Ishikawa (cell line): ENCODE results near the gene ECT2L.

Source experiments
- CEBPB ChIP-seq: IDR thresholded peaks from 2 replicates; pipeline ENCODE4 v1.6.1; 2012
- CREB1 ChIP-seq: IDR thresholded peaks from 2 replicates; pipeline ENCODE4 v1.6.1; 2012; ENCODE audit warnings: low read depth
- EGR1 ChIP-seq: IDR thresholded peaks from 2 replicates; pipeline ENCODE4 v1.6.1; 2012
- EP300 ChIP-seq: IDR thresholded peaks from 2 replicates; pipeline ENCODE4 v1.6.1; 2012; ENCODE audit warnings: borderline replicate concordance
- FOXM1 ChIP-seq: IDR thresholded peaks from 2 replicates; pipeline ENCODE4 v1.6.1; 2012; ENCODE audit warnings: low read depth, borderline replicate concordance
- MAX ChIP-seq: IDR thresholded peaks from 2 replicates; pipeline ENCODE4 v1.6.1; 2012
- NFIC ChIP-seq: IDR thresholded peaks from 2 replicates; pipeline ENCODE4 v1.6.1; 2012
- RAD21 ChIP-seq: IDR thresholded peaks from 2 replicates; pipeline ENCODE4 v1.6.1; 2012; ENCODE audit warnings: low read depth
- REST ChIP-seq: IDR thresholded peaks from 2 replicates; pipeline ENCODE4 v1.6.1; 2012; ENCODE audit warnings: low read depth, mild to moderate bottlenecking
- TAF1 ChIP-seq: IDR thresholded peaks from 2 replicates; pipeline ENCODE4 v1.6.1; 2012; ENCODE audit warnings: low read depth, mild to moderate bottlenecking
- TCF12 ChIP-seq: IDR thresholded peaks from 2 replicates; pipeline ENCODE4 v1.6.1; 2012; ENCODE audit warnings: low read depth
- TEAD4 ChIP-seq: IDR thresholded peaks from 2 replicates; pipeline ENCODE4 v1.6.1; 2012
- USF1 ChIP-seq: IDR thresholded peaks from 2 replicates; pipeline ENCODE4 v1.6.1; 2012
- YY1 ChIP-seq: IDR thresholded peaks from 2 replicates; pipeline ENCODE4 v1.6.1; 2012; ENCODE audit warnings: low read depth
- ZBTB7A ChIP-seq: IDR thresholded peaks from 2 replicates; pipeline ENCODE4 v1.6.1; 2012; ENCODE audit warnings: low read depth

The ECT2L gene

GRCh38 chr6:138830248-138830647, 34.4 kb downstream of the ECT2L start:
- TF ChIP-seq CEBPB (no peak), TAF1 (no peak), MAX (no peak), TCF12 (no peak), FOXM1 (no peak), NFIC (no peak), YY1 (no peak), RAD21 (no peak), EP300 (no peak), ZBTB7A (no peak), TEAD4 (no peak), REST (no peak), USF1 (no peak), CREB1 (no peak), EGR1 (no peak)

- no peak for TF ChIP-seq FOXM1
- TF ChIP-seq ZBTB7A: no peak
- TF ChIP-seq CREB1: no peak
- TF ChIP-seq RAD21: no peak
- no peak for TF ChIP-seq MAX
- no peak for TF ChIP-seq TAF1
- TF ChIP-seq EGR1: no peak
- TF ChIP-seq REST: no peak
- TF ChIP-seq TCF12: no peak
Observed at GRCh38 chr6:138832182-138832581, 36.3 kb downstream of the ECT2L start.

- TF ChIP-seq NFIC (no peak), USF1 (no peak), CREB1 (no peak), ZBTB7A (no peak), TEAD4 (no peak), YY1 (no peak), TCF12 (no peak)
Observed at GRCh38 chr6:138833816-138834539, 38.1 kb downstream of the ECT2L start.

GRCh38 chr6:138837246-138837645, 41.4 kb downstream of the ECT2L start:
- TF ChIP-seq RAD21 (no peak), TAF1 (no peak), YY1 (no peak)

- TF ChIP-seq ZBTB7A (no peak), NFIC (peak; percentile 46; the same call in 1 of the 2 replicates), USF1 (no peak), CEBPB (no peak)
Observed at GRCh38 chr6:138844192-138844591, 48.3 kb downstream of the ECT2L start.

GRCh38 chr6:138847884-138848283, 52.0 kb downstream of the ECT2L start:
- TF ChIP-seq FOXM1 (no peak), USF1 (no peak), RAD21 (no peak), TAF1 (no peak), TCF12 (no peak), CEBPB (no peak), REST (no peak), EGR1 (no peak), YY1 (no peak), EP300 (no peak), MAX (no peak), NFIC (no peak), CREB1 (no peak), TEAD4 (no peak), ZBTB7A (no peak)
